Panc1 (cell line): ENCODE results near the gene VPS33B. TPM values are rescaled to one million over a fixed set of nuclear protein-coding genes. Genes with fewer than 3 reads are reported as not detected.

Source experiments
- ATAC-seq: fragments of 200-7000 bp; cut with Tn5 transposase; 2 replicates; pipeline ENCODE4 v1.9.1; 2020; ENCODE audit warnings: mild to moderate bottlenecking, moderate library complexity
- BruUV-seq: library from RNA; stranded (reverse); fragments of 400-500 nt; replicated peaks from 2 replicates; lab custom pipeline; 2021; lab: Mats Ljungman, UMichigan
- CTCF ChIA-PET: fragments of 300-600 bp; sonication (Branson Sonifier 250); formaldehyde crosslinking; loops from one replicate; lab custom pipeline; 2022; ENCODE audit warnings: antibody characterized with exemption; lab: Charles Lee
- POLR2A ChIA-PET: fragments of 300-600 bp; sonication (Branson Sonifier 250); formaldehyde crosslinking; loops from one replicate; lab custom pipeline; 2022; ENCODE audit warnings: antibody characterized with exemption; lab: Charles Lee
- DNase-seq: peaks from one replicate; pipeline ENCODE4 v3.0.0-alpha.2; 2010; ENCODE audit warnings: low read depth, low spot score
- H3K27ac ChIP-seq: 2 replicates; pipeline ENCODE4 v1.5.1; 2011; ENCODE audit warnings: mild to moderate bottlenecking, low read length, inconsistent platforms
- H3K27me3 ChIP-seq: fragments of 200-500 bp; sonication (Bioruptor generic); 2 replicates; pipeline ENCODE4 v1.6.0; 2014; ENCODE audit warnings: low read length, inconsistent platforms; ENCODE audit not compliant: control insufficient read depth, insufficient read depth
- H3K36me3 ChIP-seq: fragments of 200-500 bp; sonication (Bioruptor generic); 2 replicates; pipeline ENCODE4 v1.5.1; 2014; ENCODE audit warnings: inconsistent platforms, mild to moderate bottlenecking, low read length, moderate library complexity; ENCODE audit not compliant: control insufficient read depth, insufficient read depth
- H3K4me1 ChIP-seq: 2 replicates; pipeline ENCODE4 v1.5.1; 2011; ENCODE audit warnings: inconsistent platforms, mild to moderate bottlenecking, low read length, moderate library complexity; ENCODE audit not compliant: control insufficient read depth, insufficient read depth
- H3K4me3 ChIP-seq, 2 experiments: 2 replicates each; pipeline ENCODE4 v1.5.1; 2011 to 2012; ENCODE audit warnings: low read depth in 2 of 2, low read length in 2 of 2, mild to moderate bottlenecking in 2 of 2, inconsistent platforms in 1 of 2, moderate library complexity in 1 of 2
- H3K9me3 ChIP-seq: fragments of 200-500 bp; sonication (Bioruptor generic); 2 replicates; pipeline ENCODE4 v1.5.1; 2014; ENCODE audit warnings: low read depth, mild to moderate bottlenecking, inconsistent platforms, low read length, moderate library complexity; ENCODE audit not compliant: control insufficient read depth, insufficient read depth
- CTCF ChIP-seq: fragments of 450-650 bp; IDR thresholded peaks from 2 replicates; pipeline ENCODE4 v1.5.1; 2017; ENCODE audit warnings: mild to moderate bottlenecking
- POLR2AphosphoS5 ChIP-seq: IDR thresholded peaks from 2 replicates; pipeline ENCODE4 v1.6.1; 2012; ENCODE audit warnings: mild to moderate bottlenecking, low read depth, low read length, moderate library complexity
- REST ChIP-seq, 2 experiments: IDR thresholded peaks; 2 replicates each; pipeline ENCODE4 v1.6.1; 2011 to 2012; ENCODE audit warnings: low read depth in 2 of 2, control low read depth in 1 of 2, low read length in 1 of 2, mild to moderate bottlenecking in 1 of 2, moderate library complexity in 1 of 2; ENCODE audit not compliant: insufficient read depth in 1 of 2
- SIN3A ChIP-seq: IDR thresholded peaks from 2 replicates; pipeline ENCODE4 v1.6.1; 2012; ENCODE audit warnings: low read depth, mild to moderate bottlenecking, low read length, moderate library complexity, borderline replicate concordance; ENCODE audit not compliant: insufficient read depth
- TCF7L2 ChIP-seq: IDR thresholded peaks from 2 replicates; pipeline ENCODE4 v1.6.1; 2011; ENCODE audit warnings: mild to moderate bottlenecking, low read depth, low read length, inconsistent platforms
- in situ Hi-C: cut with HindIII; loops from 2 replicates; pipeline ENCODE4 v1.10.0; 2016; ENCODE audit warnings: low sequenced_read_pairs, low pct_unique_long_range_greater_than_20kb
- intact Hi-C: fragments of 100-400 bp; cut with micrococcal nuclease; formaldehyde crosslinking; loops from one replicate; pipeline ENCODE4 v1.10.0; 2022; ENCODE audit not compliant: unreplicated experiment
- total RNA-seq: library from RNA; stranded (reverse); gene quantifications from one replicate; pipeline ENCODE4 v1.2.1, GENCODE V29; 2021; ENCODE audit not compliant: unreplicated experiment

The VPS33B gene
- total RNA-seq, 1 experiment from 2014 or later = 16.3 TPM

- Histone ChIP-seq H3K4me1 (no peaks in the 10 kb centered on the region), H3K9me3 (no peaks in the 10 kb centered on the region), H3K27me3 (peaks cover 16% of the 10 kb centered on the region), H3K27ac (no peak overlapping the region), H3K4me3 (no peak overlapping the region), H3K36me3 (no peaks in the 10 kb centered on the region)
- TF ChIP-seq POLR2AphosphoS5 (no peak), CTCF (no peak; the same call in none of the 2 replicates), REST (IDR thresholded peaks at IDR 0.05; ENCODE audit: insufficient read depth in 1 of 2, low read depth in 2 of 2, low read length in 1 of 2) (no peak), SIN3A (no peak), TCF7L2 (no peak)
- intact Hi-C loops = no loop called here
- DNase-seq = no peak
- CTCF ChIA-PET = interaction anchor here (0.6 to 2.5 kb wide), 7 partner anchors 14 to 222 kb away, joined by 3 to 16 read pairs (median 4); partner anchors contain the start of gene RCCD1
- POLR2A ChIA-PET = interaction anchor here (0.6 to 0.7 kb wide), 2 partner anchors 166 to 1754 kb away, joined by 4 to 5 read pairs; no protein-coding TSS in a partner anchor
- no TSS peak for BruUV-seq
- ATAC-seq = peak; percentile 53
- in situ Hi-C loops = no loop called here
These were observed 27.7 kb upstream of the VPS33B start for GRCh38 chr15:91050128-91050455.

GRCh38 chr15:91049378-91050127 is 27.2 kb upstream of the VPS33B start:
- Histone ChIP-seq H3K4me1 (no peaks in the 10 kb centered on the region), H3K27me3 (peaks cover 10% of the 10 kb centered on the region), H3K36me3 (no peaks in the 10 kb centered on the region), H3K9me3 (no peaks in the 10 kb centered on the region), H3K4me3 (peak overlapping the region in 1 of 2 experiments; percentile 23; a peak in 1 of 4 replicates), H3K27ac (no peak overlapping the region)
- no TSS peak for BruUV-seq
- ChIA-PET POLR2A (interaction anchor here (0.6 to 0.7 kb wide), 2 partner anchors 167 to 1755 kb away, joined by 4 to 5 read pairs; no protein-coding TSS in a partner anchor), CTCF (interaction anchor here (0.6 to 2.5 kb wide), 11 partner anchors 14 to 862 kb away, joined by 3 to 16 read pairs (median 4); partner anchors contain the start of gene RCCD1)
- TF ChIP-seq REST (IDR thresholded peaks at IDR 0.05; ENCODE audit: insufficient read depth in 1 of 2, low read depth in 2 of 2, low read length in 1 of 2) = no peak
- TF ChIP-seq POLR2AphosphoS5 = no peak; the same call in 1 of the 2 replicates
- no peak for TF ChIP-seq SIN3A
- TF ChIP-seq TCF7L2 = peak; percentile 80
- peak; percentile 89 for TF ChIP-seq CTCF
- peak; percentile 68 for DNase-seq
- ATAC-seq = peak; percentile 99
- in situ Hi-C loops (no loop called here), intact Hi-C loops (loop anchor here (2.0 kb wide), 1 partner anchor 93 kb away; no protein-coding TSS in a partner anchor)
